Left kidney (tissue), 8 donors: ENCODE measurements around the gene ZNF559. TPM values are rescaled to one million over a fixed set of nuclear protein-coding genes. Genes with fewer than 3 reads are reported as not detected.
"Not testable (repeated sequence)": the region's sequence is repeated elsewhere in the genome, so short reads cannot be mapped to it uniquely, and the experiment has no call there.

Source experiments
- DNase-seq: peaks from one replicate; pipeline ENCODE4 v3.0.0-alpha.2; 2013
- long read RNA-seq, 8 donors: transcript quantifications; one replicate each; lab custom pipeline, GENCODE V29; 2026
- polyA plus RNA-seq: library from polyadenylated mRNA; unstranded; fragments of 120-200 nt; gene quantifications from one replicate; pipeline ENCODE4 v1.2.1, GENCODE V29; 2013; ENCODE audit not compliant: insufficient read length

ZNF559 gene
- polyA plus RNA-seq = 91.5 TPM
- long read RNA-seq, donor 1, partial matches to known transcripts = 0 of 2 reads
- long read RNA-seq, donor 1, other reads (novel, unspliced or antisense) = 0 of 2 reads
- long read RNA-seq, donor 2, partial matches to known transcripts = 0 of 1 reads
- long read RNA-seq, donor 2, other reads (novel, unspliced or antisense) = 0 of 1 reads
- long read RNA-seq, donor 3, partial matches to known transcripts = 0 of 3 reads
- long read RNA-seq, donor 3, other reads (novel, unspliced or antisense) = 0 of 3 reads
- long read RNA-seq, donor 4, partial matches to known transcripts = 6 of 6 reads
- long read RNA-seq, donor 4, other reads (novel, unspliced or antisense) = 0 of 6 reads
- long read RNA-seq, donor 5, partial matches to known transcripts = 0 of 3 reads
- long read RNA-seq, donor 5, other reads (novel, unspliced or antisense) = 0 of 3 reads
- long read RNA-seq, donor 6, partial matches to known transcripts = 0 of 3 reads
- long read RNA-seq, donor 6, other reads (novel, unspliced or antisense) = 0 of 3 reads
- long read RNA-seq, donor 7, partial matches to known transcripts = 0 of 4 reads
- long read RNA-seq, donor 7, other reads (novel, unspliced or antisense) = 0 of 4 reads
- long read RNA-seq, donor 8 = 0 reads

DNA sequence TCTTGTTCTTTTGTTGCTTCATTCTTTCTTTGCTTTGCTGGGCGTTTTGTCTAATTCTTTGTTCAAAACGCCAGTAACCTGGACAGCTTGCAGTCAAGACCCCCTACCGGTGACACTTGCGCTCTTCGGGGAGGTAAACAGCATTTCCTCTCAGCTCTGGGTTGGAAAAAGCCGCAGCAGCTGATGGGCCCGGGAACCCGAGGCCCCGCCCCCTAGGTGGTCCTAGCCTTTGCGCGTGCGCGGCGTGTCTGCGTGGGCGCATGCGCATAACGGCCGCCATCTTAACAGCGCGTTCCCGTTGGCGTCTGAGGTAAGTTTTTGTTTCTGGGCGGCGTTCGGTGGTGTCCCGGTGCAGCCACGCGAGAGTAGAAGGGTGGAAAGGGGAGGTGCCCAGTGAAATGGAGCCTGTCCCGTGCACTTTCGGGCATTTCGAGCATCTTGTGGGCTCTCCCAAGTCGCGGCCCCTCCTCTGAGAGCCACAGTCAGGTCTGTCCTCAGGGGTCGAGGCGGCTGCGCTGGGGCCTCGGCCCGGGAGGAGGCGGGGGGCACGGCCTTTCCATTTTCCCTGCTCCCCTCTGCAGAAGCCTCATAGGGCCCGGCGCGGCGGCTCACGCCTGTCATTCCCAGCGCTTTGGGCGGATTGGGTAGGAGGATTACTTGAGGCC, at the start of gene ZNF559:
TSS of gene ZNF559 (plus strand) at position 261 of the 665 bp plus-strand sequence. CDS start 14,371 bp downstream, outside the sequence.
- peak; percentile 96 for DNase-seq

- DNase-seq = not testable (repeated sequence)
Measured at GRCh38 chr19:9283485-9283884, 40.5 kb upstream of the ZNF559 start.

DNA sequence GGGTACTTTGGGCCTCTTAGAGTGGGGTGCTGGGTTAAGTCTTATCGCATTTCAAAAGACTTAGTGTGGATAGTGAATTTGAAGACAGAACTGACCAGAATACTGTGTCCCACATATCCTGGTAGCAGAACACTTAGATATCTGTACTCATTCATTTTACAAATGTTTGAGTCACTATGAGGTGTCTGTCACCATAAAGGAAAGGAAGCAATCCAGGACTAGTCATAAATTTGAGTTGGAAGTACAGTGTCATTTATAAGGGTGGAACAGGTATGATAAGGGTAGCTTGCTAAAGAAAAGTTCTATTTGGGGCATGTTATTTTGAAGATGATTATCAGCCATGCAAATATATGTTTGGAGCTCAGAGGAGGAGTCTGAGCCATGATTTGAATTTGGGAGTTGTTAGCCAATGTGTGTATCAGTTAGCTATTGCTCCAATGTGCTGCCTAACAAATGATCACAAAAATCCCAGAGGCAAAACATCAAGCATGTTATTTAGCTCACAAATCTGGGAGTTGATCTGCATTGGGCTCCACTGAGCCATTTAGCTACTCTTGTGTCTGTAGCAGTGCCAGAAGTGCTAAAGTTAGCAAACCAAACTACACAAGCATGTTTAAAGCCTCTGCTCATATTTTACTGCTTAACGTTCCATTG, 34.6 kb upstream of the ZNF559 start:
- no peak for DNase-seq

DNA sequence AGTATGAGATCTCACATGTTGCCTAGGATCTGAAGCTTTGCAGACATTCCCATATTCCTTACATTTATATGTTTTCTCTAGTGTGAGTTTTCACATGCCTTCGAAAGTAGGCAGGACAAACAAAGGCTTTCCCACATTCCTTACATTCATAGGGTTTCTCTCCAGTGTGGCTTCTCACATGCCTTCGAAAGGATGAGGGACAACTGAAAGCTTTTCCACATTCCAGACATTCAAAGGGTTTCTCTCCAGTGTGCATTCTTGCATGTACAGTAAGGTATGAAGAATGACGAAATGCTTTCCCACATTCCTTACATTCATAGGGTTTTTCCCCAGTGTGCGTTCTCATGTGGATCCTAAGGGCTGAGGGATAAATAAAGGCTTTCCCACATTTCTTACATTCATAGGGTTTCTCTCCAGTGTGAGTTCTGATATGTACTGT, 28.5 kb upstream of the ZNF559 start:
- DNase-seq = no peak

DNA sequence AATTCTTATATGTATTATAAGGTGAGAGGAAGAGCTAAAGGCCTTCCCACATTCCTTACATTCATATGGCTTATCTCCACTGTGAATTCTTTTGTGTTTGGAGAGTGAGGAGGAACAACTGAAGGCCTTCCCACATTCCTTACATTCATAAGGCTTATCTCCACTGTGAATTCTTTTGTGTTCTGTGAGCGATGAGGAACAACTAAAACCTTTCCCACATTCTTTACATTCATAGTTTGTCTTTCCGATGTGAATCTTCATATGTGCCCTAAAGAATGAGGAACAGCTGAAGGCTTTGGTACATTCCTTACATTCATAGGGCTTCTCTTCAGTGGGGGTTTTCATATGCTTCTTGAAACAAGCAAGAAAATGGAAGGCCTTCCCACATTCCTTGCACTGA, 27.6 kb upstream of the ZNF559 start:
- DNase-seq = no peak

GRCh38 chr19:9306443-9306842, 17.5 kb upstream of the ZNF559 start:
- no peak for DNase-seq

- no peak for DNase-seq
Measured at GRCh38 chr19:9308091-9308770, 15.7 kb upstream of the ZNF559 start.

DNA sequence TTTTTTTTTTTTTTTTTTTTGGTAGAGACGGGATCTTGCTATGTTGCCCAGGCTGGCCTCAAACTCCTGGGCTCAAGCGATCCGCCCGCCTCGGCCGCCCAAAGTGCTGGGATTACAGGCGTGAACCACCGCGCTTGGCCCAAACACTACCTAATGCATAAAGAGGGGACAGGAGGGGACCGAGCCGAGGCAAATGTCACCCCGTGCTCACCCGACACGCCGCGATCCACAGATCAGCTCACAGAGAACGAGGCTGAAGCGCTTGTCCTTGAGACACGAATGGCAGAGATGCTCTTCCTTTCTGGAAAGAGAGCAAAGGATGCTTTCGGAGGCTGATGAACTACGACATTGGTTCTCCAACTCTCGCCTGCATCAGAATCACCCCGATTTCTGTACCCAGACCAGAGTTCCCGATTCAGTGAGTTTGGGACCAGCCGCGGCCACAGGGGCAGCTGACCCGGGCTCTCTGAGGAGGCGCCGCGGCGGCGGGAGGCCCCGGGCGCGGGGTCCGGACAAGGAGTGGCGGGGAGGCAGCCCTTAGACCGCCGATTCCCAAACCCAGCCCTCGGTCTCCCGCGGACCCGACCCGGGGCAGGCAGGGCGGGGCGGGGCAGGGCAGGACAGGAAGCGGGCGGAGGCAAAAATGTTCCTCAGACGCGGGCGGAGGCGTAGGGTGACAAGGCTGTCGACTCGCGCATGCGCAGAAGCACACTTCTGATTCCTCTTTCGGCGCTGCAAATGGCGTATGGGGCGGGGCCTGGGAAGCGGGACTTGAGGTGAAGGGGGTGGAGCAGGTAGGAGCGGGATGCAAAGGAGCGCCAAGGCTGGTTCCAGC, 14.6 kb upstream of the ZNF559 start, which contains the start of gene ZNF699:
TSS of gene ZNF699 (minus strand) at position 700 of the 835 bp plus-strand sequence. CDS start 4,719 bp downstream, outside the sequence.
- peak; percentile 98 for DNase-seq

GRCh38 chr19:9309974-9310446, 14.0 kb upstream of the ZNF559 start:
- peak; percentile 93 for DNase-seq

DNA sequence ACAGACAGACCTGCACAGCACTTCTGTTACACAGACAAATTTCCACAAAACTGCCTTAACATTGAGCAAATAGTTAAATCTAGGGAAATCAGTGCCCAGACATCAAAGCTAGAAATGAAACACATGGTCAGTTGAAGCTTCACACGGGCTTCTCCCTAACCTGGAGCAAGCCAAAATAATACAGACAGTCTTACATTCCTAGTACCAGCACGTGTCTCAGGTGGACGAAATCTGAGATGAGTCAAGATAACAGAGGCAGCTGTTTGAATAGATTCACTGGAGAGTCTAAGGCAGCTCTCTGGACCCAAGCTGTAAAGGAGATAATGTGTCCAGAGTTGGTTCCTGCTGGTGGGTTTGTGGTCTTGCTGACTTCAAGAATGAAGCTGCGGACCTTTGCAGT, 10.2 kb upstream of the ZNF559 start:
- DNase-seq = no peak

- no peak for DNase-seq
Measured at GRCh38 chr19:9321338-9321737, 2.6 kb upstream of the ZNF559 start.

GRCh38 chr19:9321756-9322155, 2.2 kb upstream of the ZNF559 start:
- DNase-seq = not testable (repeated sequence)

DNA sequence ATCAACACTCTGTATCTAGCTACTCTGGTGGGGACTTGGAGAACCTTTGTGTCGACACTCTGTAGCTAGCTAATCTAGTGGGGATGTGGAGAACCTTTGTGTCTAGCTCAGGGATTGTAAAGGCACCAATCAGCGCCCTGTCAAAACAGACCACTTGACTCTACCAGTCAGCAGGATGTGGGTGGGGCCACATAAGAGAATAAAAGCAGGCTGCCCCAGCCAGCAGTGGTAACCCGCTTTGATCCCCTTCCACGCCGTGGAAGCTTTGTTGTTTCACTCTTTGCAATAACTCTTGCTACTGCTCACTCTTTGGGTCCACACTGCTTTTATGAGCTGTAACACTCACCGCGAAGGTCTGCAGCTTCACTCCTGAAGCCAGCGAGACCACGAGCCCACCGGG, 1.8 kb upstream of the ZNF559 start:
- DNase-seq = not testable (repeated sequence)

DNA sequence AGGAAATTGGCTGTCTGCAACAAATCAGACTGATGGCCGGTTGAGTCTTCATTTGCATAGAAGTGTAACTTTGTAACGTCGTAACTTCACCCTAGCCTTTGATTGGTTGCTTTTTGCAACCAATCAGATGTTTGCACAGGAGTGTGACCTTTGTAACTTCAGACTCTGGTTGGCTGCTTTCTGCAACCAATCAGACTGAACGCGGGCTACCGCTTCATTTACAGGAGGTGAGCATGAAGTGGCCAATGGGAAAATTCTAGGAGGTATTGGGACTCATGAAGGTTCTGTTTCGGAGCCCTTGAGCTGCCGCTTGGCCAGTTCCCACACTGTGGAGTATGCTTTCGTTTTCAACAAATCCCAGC, 441 bp upstream of the ZNF559 start:
- DNase-seq = peak; percentile 73

DNA sequence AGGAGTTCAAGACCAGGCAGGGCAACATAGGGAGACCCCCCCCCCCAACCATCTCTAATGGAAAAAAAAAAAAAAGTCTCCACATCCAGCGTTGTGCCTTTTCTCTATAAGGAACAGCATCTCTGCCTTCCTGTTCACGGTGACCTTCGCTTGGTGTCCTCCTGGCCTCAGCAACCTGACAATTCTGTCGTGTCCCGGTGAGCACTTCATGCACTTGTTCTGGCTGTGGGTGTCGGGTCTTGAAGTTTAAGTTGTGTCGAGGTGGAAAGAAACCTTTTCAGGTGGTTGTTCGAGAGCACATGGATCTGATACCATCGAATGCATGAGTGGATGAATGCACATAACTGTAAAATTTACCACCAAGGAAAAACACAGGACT, 594 bp downstream of the ZNF559 start:
- no peak for DNase-seq

DNA sequence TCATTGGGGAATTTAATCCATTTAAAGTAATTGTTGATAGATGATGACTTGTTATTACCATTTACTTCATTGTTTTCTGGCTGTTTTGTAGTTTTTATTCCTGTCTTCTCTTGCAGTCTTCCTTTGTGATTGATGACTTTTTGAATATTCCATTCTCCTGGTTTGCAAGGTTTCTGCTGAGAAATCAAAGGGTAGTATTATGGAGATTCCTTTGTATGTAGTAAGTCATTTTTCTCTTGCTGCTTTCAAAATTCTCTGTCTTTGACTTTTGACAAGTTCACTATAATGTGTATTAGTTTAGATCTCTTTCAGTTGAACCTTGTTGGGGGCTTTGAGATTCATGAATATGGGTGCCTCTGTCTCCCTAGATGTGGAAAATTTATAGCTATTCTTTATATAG, 6.0 kb downstream of the ZNF559 start:
- no peak for DNase-seq

GRCh38 chr19:9342610-9343304, 18.8 kb downstream of the ZNF559 start:
- DNase-seq = no peak

DNA sequence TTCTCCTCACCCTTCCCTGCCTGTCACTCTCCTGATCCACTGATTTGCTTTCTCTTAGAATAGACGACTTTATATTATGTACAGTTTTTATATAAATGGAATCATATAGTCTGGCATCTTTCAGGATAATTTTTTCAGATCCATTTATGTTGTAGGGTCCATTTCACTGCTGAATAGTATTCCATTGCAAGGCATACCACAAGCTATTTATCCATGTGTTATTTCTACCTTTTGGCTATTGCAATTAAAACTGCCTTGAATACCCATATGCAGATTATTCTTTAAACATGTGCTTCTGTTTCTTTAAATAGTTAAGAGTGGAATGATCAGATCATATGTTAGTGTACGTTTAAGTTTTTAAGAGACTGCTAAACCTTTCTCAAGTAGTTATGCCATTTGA, 21.0 kb downstream of the ZNF559 start:
- no peak for DNase-seq

GRCh38 chr19:9348253-9348652, 24.3 kb downstream of the ZNF559 start:
- no peak for DNase-seq

DNA sequence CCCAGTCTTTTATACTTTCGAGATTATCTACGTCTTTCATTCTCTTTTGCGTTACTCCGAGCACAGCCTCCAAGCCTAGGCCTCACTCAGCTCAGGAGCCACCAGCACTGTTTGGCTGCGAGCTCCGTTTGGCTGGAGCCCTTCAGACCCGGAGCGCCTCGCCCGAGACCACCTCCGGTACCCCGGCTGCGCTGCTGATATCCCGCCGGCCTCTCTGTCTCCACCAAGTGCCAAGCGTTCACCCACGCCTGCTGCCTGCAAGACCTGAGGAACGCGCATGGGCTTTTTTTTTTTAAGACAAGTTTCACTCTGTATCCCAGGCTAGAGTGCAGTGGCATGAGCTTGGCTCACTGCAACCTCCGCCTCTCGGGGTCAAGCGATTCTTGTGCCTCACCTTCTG, 24.7 kb downstream of the ZNF559 start:
- DNase-seq = no peak
